ENCODE measurements around the gene ETV5. TPM values are rescaled to one million over a fixed set of nuclear protein-coding genes. Genes with fewer than 3 reads are reported as not detected.

ETV5 gene
- total RNA-seq, 1 donor from 2014 or later = 10.0 TPM

DNA sequence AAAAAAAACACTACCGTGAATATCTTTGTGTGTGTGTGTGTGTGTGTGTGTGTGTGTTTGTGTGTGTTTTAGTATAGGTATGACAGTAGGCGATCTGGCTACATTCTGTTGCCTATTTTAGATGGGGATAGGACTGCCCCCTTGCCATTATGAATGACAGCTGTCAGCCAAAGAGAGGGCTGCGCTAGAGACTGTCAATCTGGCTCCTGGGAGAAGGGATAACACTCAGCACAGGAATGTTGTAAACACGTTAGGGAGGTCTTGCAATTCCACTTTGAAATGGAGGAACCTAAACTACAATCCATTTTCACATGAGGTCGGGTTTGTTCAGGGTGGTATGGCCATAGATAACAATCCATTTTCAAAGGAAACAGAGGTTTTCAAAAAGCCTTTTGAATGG lies 14.1 kb upstream of the ETV5 start:
- no peak for DNase-seq (ENCODE audit: low spot score)

GRCh38 chr3:186121968-186122367 lies 13.1 kb upstream of the ETV5 start:
- no peak for DNase-seq (ENCODE audit: low spot score)

DNA sequence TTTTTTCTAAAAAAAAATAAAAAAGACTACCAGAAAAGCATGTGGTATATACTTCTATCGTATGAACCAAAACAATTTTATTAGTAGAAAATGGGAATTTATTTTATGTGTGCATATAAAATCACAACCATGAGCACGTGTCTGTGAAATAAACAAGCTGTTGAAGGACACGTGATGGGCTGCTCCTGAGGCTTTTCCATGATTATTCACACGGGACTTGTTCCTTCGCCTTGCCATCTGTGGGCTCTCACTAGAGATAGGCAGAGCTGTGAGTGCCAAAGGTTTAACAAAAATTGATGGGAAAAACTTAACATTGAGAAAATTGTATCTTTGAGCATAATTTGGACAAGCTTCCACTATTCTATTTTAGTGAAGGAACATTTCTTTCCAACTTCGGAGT lies 12.4 kb upstream of the ETV5 start:
- DNase-seq (ENCODE audit: low spot score) = no peak

DNA sequence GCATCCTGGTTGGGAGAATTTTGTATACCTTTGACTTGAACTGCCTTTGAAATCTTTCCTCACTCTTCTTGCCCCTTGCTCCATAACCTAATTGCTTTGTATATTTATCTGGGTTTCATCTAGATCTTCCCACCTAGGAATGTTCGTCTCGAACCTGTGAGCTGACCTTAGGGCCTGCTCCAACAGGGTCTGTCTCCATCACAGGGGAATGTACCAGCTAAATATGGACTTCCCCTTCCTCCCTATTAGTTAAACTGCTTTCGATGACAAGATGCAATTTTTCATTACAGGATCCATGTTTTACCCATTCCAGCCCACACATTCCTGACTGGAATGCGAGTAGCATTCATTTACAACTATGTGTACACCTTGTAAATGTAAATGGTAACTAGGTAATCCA lies 10.6 kb upstream of the ETV5 start:
- no peak for DNase-seq (ENCODE audit: low spot score)

- DNase-seq (ENCODE audit: low spot score) = no peak
Measured at GRCh38 chr3:186118692-186119091, 9.8 kb upstream of the ETV5 start.

GRCh38 chr3:186117521-186118134 lies 8.7 kb upstream of the ETV5 start:
- DNase-seq (ENCODE audit: low spot score) = no peak

DNA sequence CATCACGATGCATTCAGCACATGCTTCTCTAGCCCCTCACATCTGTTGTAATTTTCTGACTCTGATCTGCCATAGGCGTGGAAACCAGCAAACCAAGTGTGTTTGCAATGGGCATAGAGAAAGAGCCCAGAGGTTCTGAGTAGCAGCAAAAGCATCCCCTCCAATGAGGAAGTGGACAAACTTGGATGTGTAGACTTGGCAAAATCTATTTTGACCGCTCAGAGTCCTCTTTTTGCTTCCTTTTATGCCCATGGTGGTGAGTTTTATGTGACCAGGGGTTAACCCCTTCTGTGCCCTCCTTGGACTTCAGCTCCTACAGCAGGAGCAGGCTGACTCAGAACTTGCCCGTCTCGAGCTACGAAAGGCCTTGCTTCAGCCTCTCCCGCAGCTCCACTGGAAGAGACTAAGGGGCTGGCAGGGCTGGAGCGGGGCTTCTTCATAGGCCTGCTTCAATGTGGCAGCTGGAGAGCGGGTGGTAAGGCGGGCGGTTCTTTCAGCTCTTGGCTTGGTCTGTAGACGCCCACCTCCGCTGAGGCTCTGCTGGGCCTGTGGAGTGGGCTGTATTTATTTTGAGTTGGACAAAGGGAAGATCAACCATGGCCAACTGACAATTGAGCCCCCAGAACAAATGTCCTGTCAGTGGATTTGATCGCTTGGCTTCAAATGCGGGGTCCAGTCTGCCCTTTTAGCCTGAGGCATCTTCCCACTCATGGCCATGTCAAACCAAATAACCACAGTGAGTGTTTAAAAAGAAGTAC lies 6.5 kb upstream of the ETV5 start:
- no peak for DNase-seq (ENCODE audit: low spot score)

DNA sequence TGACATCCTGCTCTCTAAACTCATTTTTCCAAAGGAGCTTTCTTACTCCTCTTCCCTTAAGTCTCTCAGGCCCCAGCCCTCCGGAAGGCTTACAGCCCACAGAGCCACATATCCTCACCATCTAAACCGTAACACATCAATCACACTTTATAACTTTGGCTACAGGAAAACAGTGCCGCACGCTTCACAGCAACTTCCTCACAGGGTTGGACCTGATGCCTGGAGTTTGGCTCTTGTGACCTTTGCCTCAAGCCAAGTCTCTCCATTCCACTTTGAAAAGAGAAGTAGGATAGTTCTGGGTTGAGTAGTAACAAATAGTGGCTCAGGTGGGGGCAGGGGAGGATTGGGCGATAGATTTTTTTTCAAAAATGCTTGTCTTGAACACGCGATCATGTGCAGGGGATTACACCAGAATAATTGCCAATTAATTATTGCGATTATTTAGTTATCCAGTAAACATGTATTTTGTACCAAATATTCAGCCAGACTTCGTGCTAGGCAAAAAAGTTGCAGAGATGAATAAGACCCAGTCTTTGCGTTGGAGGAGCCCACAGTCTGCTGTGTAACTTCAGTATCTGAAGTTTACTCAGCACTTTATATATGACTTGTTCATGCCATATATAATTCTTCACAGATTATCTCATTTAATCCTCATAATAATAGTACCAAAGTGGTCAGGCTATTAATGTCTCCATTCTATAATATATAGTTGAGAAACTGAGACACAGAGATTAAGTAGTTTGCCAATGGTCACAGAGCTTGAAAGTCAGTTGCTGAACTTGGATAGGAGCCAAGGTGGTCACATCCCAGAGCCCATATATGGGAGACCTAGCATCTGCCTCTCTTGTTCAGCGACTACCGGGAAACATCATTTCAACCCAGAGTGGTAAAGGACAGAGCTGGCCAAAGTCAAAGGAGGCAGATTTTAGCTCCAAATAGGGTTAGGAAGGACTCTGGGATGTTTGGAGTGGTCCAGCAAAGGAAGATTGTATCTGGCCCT lies 2.4 kb upstream of the ETV5 start:
- DNase-seq (ENCODE audit: low spot score) = no peak

DNA sequence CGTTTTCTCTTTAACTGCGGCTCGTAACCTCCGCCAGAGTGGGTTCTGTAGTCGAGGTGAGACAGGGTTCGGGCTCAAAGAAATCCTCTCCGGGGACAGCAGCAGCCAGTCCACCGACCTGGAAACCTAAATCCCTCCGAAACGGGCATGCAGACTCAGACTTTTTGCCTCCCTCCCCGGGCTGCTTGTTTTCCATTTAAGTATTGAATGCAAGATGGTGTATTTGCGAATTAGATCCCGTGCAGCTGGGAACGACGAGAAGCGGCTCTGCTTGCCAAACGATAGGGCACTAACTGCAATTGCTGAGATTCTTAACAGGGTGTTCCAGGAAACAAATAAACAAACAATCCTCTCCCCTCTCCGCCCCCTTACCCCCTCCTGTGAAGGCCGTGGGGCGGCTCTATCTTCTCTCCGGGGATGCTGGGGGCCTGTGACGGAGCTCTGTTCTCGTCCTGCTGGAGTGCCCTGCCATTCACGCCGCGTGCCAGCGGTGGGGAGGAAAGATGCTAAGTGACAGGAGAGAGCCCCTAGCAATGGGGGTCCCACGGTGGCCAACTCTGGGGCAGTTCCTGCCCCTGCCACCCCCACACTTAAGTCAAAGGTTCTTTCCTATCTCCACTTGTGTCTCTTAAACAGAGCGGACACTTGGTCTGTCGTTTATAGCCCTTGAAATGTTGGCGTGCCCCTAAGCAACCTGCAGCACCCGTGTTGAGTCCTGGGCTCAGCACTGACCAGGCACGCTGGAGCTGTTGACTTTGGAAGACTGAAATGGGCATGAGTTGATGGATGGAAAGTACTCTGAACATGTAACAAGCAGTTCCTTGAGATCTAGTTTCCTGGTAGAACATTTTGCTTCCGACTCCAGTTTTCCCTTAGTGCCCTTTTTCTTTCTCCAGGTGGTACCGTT lies 1.3 kb upstream of the ETV5 start:
- peak; percentile 50 for DNase-seq (ENCODE audit: low spot score)

- DNase-seq (ENCODE audit: low spot score) = peak; percentile 49
Measured at GRCh38 chr3:186108106-186108940, 566 bp downstream of the ETV5 start.

DNA sequence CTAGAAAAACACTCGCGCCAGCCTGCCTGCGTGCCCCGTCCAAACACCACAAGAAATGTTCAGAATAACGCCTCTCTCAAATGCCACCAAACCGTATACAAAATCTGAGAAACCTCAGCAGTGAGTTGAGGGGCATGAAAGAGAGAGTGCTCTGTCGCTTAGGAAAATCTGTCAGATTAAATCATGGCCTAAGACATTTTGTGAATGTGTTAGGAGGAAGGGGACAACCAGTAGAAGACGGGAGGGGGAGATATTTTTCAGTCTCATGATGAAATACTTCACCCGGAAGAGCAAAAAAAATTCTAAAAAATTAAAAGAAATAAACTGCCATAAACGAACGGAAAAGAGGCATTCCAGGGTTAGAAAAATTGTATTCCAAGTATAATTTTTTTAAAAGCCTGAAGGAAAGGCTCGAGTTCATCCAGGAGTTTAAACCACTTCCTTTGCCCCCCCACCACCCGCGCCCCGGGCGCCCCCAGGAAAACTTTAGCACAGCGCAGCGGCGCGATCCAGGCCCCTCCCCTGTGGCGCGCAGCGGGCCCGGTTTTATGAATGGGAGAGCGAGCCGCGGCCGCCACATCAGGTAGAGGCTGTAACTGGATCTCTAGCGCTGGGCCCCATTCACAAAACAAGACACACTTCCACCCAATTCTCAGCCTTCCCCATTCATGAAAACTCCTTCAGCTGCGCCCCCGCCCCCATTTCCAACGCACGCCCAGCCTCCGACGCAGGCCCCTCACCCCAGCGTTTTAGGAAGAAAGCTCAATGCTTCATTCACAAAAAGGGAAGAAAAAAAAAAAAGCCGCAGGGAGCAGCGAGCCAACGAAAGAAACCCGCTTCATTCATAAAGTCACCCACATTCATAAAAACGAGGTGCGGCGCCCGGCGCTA lies 1.4 kb downstream of the ETV5 start:
- DNase-seq (ENCODE audit: low spot score) = peak; percentile 56

DNA sequence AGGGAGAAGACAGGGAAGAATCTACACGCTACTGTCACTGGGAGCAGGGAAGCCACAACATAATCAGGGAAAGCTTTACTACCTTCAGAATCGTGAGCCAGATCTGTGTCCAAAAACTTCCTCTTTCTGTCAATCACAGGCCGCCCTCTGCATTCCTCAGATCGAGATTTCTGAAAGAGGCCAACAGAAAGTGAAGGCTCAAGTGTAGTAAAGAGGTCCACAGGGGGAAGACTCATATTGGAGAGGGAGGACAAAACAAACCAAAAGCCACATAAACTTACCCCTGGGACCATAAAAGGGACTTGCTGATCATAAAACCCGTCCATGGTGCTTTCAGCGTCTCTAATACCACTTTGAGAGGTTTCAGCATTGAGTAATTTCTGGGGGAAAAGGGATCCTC lies 3.3 kb downstream of the ETV5 start:
- DNase-seq (ENCODE audit: low spot score) = no peak

DNA sequence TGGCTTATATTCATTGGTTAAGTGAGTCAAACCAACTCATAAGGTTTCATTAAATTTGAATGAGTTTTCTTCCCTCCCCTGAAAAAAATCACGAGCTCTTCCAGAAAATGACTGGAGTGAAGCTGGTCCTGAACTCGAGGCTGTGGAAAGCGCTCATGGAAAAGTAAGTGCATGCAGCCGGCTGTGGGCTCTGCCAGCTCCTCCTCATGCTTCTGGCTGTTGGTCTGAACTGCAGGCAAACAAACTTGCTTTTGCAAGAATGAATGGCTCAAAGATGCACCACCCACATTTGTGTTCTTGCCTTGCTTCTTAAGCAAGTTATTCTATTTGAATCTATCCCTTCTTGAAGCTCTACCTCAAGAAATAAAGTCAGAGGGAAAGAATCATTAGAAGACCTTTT lies 6.2 kb downstream of the ETV5 start:
- DNase-seq (ENCODE audit: low spot score) = no peak

DNA sequence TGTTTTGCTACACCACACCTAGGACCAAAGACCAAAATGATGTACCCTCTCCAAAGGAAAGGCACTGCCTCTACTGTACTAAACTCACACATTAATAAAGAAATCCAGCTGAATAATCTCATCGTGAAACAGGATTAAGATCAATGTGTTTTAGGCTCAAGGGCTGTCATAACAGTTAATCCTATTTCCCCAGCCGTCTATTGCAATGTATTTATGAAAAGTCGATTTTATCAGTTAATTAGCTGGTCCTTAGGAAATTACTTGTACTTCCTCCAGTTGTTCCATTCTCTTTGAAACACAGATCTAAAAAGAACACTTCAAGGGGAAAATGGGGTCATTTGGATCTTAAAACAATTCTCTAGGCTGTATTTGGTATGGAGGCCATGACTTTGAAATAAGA lies 8.5 kb downstream of the ETV5 start:
- DNase-seq (ENCODE audit: low spot score) = no peak

DNA sequence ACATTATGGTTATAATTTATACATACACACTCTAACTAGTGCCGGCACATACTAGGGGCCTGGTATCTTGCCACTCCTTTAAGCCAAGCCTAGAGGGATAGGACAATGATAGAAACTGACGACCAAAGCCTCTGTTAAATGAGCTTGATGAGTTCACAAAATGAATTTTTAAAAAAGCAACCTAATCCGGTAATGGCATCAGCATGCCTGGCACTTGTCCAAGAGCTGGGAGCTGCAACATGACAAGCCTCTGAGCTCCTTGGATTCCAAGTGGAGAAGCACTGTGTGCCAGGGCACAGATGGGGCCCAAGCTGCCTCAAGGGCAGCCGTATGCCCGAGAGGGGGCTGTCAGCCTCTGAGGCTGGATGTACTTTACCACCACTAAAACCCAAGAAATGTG lies 9.7 kb downstream of the ETV5 start:
- no peak for DNase-seq (ENCODE audit: low spot score)

DNA sequence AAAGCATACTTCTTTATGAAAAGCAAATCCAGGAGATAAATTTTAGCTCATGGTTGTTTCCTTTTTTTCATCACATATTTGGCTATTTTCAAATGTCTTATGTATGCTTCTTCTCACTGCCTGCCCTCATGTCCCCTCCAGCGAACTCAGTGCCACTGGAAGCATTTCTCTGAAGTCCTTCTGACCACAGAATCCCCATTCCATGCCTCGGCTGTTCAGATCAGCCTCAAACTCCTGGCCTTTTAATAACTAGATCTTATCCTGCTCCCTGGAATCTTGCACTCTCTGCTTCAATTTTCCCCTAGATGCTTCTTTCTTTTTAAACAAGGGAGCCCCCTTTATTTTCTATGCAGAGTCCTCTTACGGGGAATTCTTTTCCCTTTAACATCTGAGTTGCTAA lies 10.1 kb downstream of the ETV5 start:
- DNase-seq (ENCODE audit: low spot score) = no peak

DNA sequence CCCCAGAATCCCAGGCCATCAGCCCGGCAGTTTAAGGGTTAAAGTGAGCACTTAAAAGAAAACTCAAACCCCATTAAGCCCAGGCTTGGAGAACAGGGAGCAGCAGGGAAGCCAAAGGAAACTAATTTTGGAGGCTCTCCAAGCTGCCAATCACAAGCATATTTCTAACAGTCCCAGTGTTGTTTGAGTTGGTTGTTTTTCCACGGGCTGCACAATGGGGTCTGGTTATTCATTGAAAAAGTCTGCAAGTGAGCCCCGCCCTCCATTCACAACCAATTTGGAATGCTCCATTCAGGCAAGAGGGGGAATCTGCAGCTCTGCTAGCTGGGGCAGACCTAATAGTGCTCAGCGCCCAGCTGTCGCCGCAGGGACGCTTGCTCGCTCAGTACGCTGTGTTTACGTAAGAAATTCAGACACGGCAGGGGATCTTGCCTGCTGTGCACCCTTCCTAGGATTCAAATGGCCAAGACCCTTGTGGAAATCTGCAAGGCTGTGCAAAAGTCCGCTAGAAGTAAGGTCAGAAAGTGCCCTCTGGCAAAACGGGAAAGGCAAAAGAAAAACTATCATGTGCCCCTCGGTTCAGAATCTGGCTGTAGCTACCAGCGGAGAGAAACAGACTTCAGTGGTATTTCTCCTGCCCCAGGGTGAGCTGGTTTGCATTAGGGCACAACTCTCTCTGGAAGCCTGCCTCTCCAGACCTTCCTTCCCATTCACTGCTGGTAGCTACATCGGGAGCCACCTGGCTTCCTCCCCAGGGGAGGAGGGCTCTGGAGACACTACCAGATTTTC lies 11.0 kb downstream of the ETV5 start:
- peak; percentile 54 for DNase-seq (ENCODE audit: low spot score)

GRCh38 chr3:186097317-186097662 lies 11.6 kb downstream of the ETV5 start:
- DNase-seq (ENCODE audit: low spot score) = no peak

- no peak for DNase-seq (ENCODE audit: low spot score)
Measured at GRCh38 chr3:186096290-186096689, 12.6 kb downstream of the ETV5 start.

All from ureter (tissue), 1 donor.